Trophoblast cell (in vitro differentiated cells and primary cell): Measurements from ENCODE around the gene ERH.

Experiments
- DNase-seq, 2 donors: peaks; one replicate each; pipeline ENCODE4 v3.0.0-alpha.2; 2016
- H2AFZ ChIP-seq: 2 replicates; pipeline ENCODE4 v1.6.1; 2013; ENCODE audit warnings: low read length, moderate library complexity, mild to moderate bottlenecking; ENCODE audit not compliant: insufficient read depth, poor library complexity
- H2AK5ac ChIP-seq: 2 replicates; pipeline ENCODE4 v1.6.1; 2013; ENCODE audit warnings: mild to moderate bottlenecking, low read length
- H2BK120ac ChIP-seq: 2 replicates; pipeline ENCODE4 v1.6.1; 2013; ENCODE audit warnings: low read length, mild to moderate bottlenecking, moderate library complexity; ENCODE audit not compliant: insufficient read depth, poor library complexity
- H2BK12ac ChIP-seq: 2 replicates; pipeline ENCODE4 v1.6.1; 2013; ENCODE audit warnings: mild to moderate bottlenecking, low read length, moderate library complexity
- H2BK5ac ChIP-seq: 2 replicates; pipeline ENCODE4 v1.6.1; 2013; ENCODE audit warnings: low read length, low read depth, moderate library complexity, mild to moderate bottlenecking; ENCODE audit not compliant: poor library complexity
- H3K14ac ChIP-seq: 2 replicates; pipeline ENCODE4 v1.6.1; 2013; ENCODE audit warnings: mild to moderate bottlenecking, low read length
- H3K18ac ChIP-seq: 2 replicates; pipeline ENCODE4 v1.6.1; 2013; ENCODE audit warnings: mild to moderate bottlenecking, low read length
- H3K23ac ChIP-seq: 2 replicates; pipeline ENCODE4 v1.6.1; 2013; ENCODE audit warnings: low read length
- H3K27ac ChIP-seq: 2 replicates; pipeline ENCODE4 v1.5.1; 2013; ENCODE audit warnings: low read depth, mild to moderate bottlenecking, inconsistent platforms, low read length, moderate library complexity
- H3K27me3 ChIP-seq: 2 replicates; pipeline ENCODE4 v1.6.1; 2013; ENCODE audit warnings: inconsistent platforms, mild to moderate bottlenecking, low read length, moderate library complexity; ENCODE audit not compliant: insufficient read depth
- H3K36me3 ChIP-seq, 2 experiments: 1 replicate in 1 of 2; 2 replicates in 1 of 2; pipeline ENCODE4 v1.6.1; 2013; ENCODE audit warnings: low read length in 2 of 2, mild to moderate bottlenecking in 2 of 2, moderate library complexity in 1 of 2; ENCODE audit not compliant: insufficient read depth in 2 of 2, control insufficient read depth in 1 of 2
- H3K4ac ChIP-seq: 2 replicates; pipeline ENCODE4 v1.6.1; 2013; ENCODE audit warnings: low read depth, mild to moderate bottlenecking, low read length, moderate library complexity
- H3K4me1 ChIP-seq, 2 experiments: 1 replicate in 1 of 2; 2 replicates in 1 of 2; pipeline ENCODE4 v1.6.1; 2013; ENCODE audit warnings: low read length in 2 of 2, mild to moderate bottlenecking in 2 of 2, moderate library complexity in 1 of 2; ENCODE audit not compliant: insufficient read depth in 2 of 2, control insufficient read depth in 1 of 2
- H3K4me2 ChIP-seq: 2 replicates; pipeline ENCODE4 v1.6.1; 2013; ENCODE audit warnings: inconsistent platforms, mild to moderate bottlenecking, low read length, moderate library complexity
- H3K4me3 ChIP-seq: 2 replicates; pipeline ENCODE4 v1.5.1; 2013; ENCODE audit warnings: mild to moderate bottlenecking, low read depth, low read length, inconsistent platforms
- H3K79me1 ChIP-seq: one replicate; pipeline ENCODE4 v1.6.1; 2013; ENCODE audit warnings: low read length
- H3K79me2 ChIP-seq: 2 replicates; pipeline ENCODE4 v1.6.1; 2013; ENCODE audit warnings: low read length, mild to moderate bottlenecking; ENCODE audit not compliant: control insufficient read depth, insufficient read depth, poor library complexity
- H3K9ac ChIP-seq: 2 replicates; pipeline ENCODE4 v1.6.1; 2013; ENCODE audit warnings: mild to moderate bottlenecking, low read length
- H3K9me3 ChIP-seq: 2 replicates; pipeline ENCODE4 v1.6.1; 2013; ENCODE audit warnings: low read depth, mild to moderate bottlenecking, control low read depth, inconsistent platforms, low read length; ENCODE audit not compliant: insufficient read depth
- H4K12ac ChIP-seq: 2 replicates; pipeline ENCODE4 v1.6.1; 2013; ENCODE audit warnings: low read depth, mild to moderate bottlenecking, low read length, moderate library complexity
- H4K8ac ChIP-seq: 2 replicates; pipeline ENCODE4 v1.6.1; 2013; ENCODE audit warnings: low read depth, mild to moderate bottlenecking, low read length, moderate library complexity
- H4K91ac ChIP-seq: one replicate; pipeline ENCODE4 v1.6.1; 2013; ENCODE audit warnings: low read depth, mild to moderate bottlenecking, low read length, moderate library complexity
- WGBS: extraction: QIAGEN DNeasy Blood & Tissue Kit; methylation state at CpG from one replicate; pipeline ENCODE4 v1.1.7; 2013; ENCODE audit warnings: missing lambda C conversion rate; ENCODE audit not compliant: insufficient read length, insufficient coverage; ENCODE audit errors: extremely low coverage; 5-methylcytosine and 5-hydroxymethylcytosine counted together

ERH gene

GRCh38 chr14:69375182-69375581, 22.9 kb downstream of the ERH start:
- no peak overlapping the region for H3K4me3 ChIP-seq
- no peak overlapping the region for H3K4me2 ChIP-seq
- no peak overlapping the region for H2BK120ac ChIP-seq
- no peak overlapping the region for H4K12ac ChIP-seq
- H2BK12ac ChIP-seq, result no peak overlapping the region
- H3K23ac ChIP-seq, result no peak overlapping the region
- no peaks in the 10 kb centered on the region for H3K79me2 ChIP-seq
- H4K8ac ChIP-seq, result no peak overlapping the region
- no peak for DNase-seq
- no peaks in the 10 kb centered on the region for H3K9me3 ChIP-seq
- H3K27me3 ChIP-seq, result no peaks in the 10 kb centered on the region
- no peak overlapping the region for H3K4ac ChIP-seq
- no peak overlapping the region for H3K14ac ChIP-seq
- H2AK5ac ChIP-seq, result no peak overlapping the region
- peaks cover 0 to 12% of the 10 kb centered on the region in 2 experiments for H3K36me3 ChIP-seq
- no peak overlapping the region for H4K91ac ChIP-seq
- H3K4me1 ChIP-seq, result no peaks in the 10 kb centered on the region
- no peak overlapping the region for H3K27ac ChIP-seq
- H2BK5ac ChIP-seq, result no peak overlapping the region
- no peak overlapping the region for H3K18ac ChIP-seq
- WGBS, result no CpG with 5 or more reads among the region's 3 CpGs
- H3K9ac ChIP-seq, result no peak overlapping the region
- no peaks in the 10 kb centered on the region for H3K79me1 ChIP-seq
- H2AFZ ChIP-seq, result no peak overlapping the region

DNA sequence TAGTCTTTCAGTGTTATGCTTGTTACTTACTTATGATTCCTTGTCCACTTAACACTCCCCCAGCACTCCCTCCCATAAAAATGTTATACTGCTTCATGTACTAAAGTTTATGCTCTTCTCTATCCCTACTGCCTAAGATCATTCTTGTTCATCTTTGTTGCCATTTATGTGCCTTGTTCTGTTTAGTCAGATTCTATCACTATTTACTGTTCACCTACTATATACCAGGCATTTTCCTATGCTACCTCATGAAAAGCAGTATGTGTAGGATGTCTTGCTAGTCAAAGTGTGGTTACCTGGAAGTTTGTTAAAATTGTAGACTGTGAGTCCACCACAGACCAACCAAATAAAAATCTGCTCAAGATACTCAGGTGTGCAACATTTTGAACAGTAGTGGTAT, 23.9 kb downstream of the ERH start:
- Histone ChIP-seq H3K27me3 (no peaks in the 10 kb centered on the region), H2BK5ac (no peak overlapping the region), H4K91ac (no peak overlapping the region), H3K4me2 (no peak overlapping the region), H3K23ac (no peak overlapping the region), H3K18ac (no peak overlapping the region), H3K4ac (no peak overlapping the region), H3K79me1 (no peaks in the 10 kb centered on the region), H3K14ac (no peak overlapping the region), H2BK120ac (no peak overlapping the region), H4K8ac (no peak overlapping the region), H3K9ac (no peak overlapping the region), H3K36me3 (peaks cover 0 to 12% of the 10 kb centered on the region in 2 experiments), H3K4me3 (no peak overlapping the region), H3K79me2 (no peaks in the 10 kb centered on the region), H3K27ac (no peak overlapping the region), H3K9me3 (no peaks in the 10 kb centered on the region), H3K4me1 (no peaks in the 10 kb centered on the region), H4K12ac (no peak overlapping the region), H2AFZ (no peak overlapping the region), H2BK12ac (no peak overlapping the region), H2AK5ac (no peak overlapping the region)
- no peak for DNase-seq

DNA sequence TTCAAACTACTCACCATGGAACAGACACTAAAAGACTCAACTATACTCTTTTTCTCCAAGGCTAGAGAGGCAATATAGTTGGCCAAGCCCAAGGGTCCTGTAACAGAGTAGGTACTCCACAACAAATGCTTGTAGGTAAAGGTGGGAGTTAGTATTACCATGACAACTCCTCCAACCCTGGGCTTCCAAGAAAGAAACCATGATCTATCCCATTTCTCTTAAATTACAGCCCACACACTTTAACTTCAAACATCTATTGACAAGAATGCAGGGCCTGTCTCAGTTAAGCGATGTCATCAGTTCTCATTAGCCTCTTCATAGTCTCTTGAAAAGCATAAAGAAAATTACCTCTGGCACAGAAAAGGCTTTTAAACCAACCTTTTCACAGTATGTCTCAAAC, 25.0 kb downstream of the ERH start:
- Histone ChIP-seq H4K8ac (no peak overlapping the region), H3K36me3 (peaks cover 0 to 10% of the 10 kb centered on the region in 2 experiments), H3K14ac (no peak overlapping the region), H3K4me1 (no peaks in the 10 kb centered on the region), H3K27ac (no peak overlapping the region), H3K4ac (no peak overlapping the region), H3K4me3 (no peak overlapping the region), H3K18ac (no peak overlapping the region), H2BK120ac (no peak overlapping the region), H3K79me2 (no peaks in the 10 kb centered on the region), H3K9ac (no peak overlapping the region), H2BK5ac (no peak overlapping the region), H4K12ac (no peak overlapping the region), H4K91ac (no peak overlapping the region), H3K9me3 (no peaks in the 10 kb centered on the region), H2AFZ (no peak overlapping the region), H2BK12ac (no peak overlapping the region), H3K23ac (no peak overlapping the region), H3K4me2 (no peak overlapping the region), H3K79me1 (no peaks in the 10 kb centered on the region), H2AK5ac (no peak overlapping the region), H3K27me3 (no peaks in the 10 kb centered on the region)
- WGBS, result no CpG with 5 or more reads among the region's 1 CpG
- no peak for DNase-seq

GRCh38 chr14:69372146-69372545, 26.0 kb downstream of the ERH start:
- H3K27me3 ChIP-seq, result no peaks in the 10 kb centered on the region
- H3K79me2 ChIP-seq, result no peaks in the 10 kb centered on the region
- no peaks in the 10 kb centered on the region for H3K79me1 ChIP-seq
- no peaks in the 10 kb centered on the region for H3K9me3 ChIP-seq
- no peak overlapping the region for H3K27ac ChIP-seq
- no peak overlapping the region for H2BK12ac ChIP-seq
- no peak overlapping the region for H4K12ac ChIP-seq
- no peak overlapping the region for H2AK5ac ChIP-seq
- H3K18ac ChIP-seq, result no peak overlapping the region
- no CpG with 5 or more reads among the region's 3 CpGs for WGBS
- H4K8ac ChIP-seq, result no peak overlapping the region
- no peak overlapping the region for H3K23ac ChIP-seq
- H3K4me3 ChIP-seq, result no peak overlapping the region
- peaks cover 0 to 10% of the 10 kb centered on the region in 2 experiments for H3K36me3 ChIP-seq
- H4K91ac ChIP-seq, result no peak overlapping the region
- no peak overlapping the region for H2AFZ ChIP-seq
- no peak overlapping the region for H3K9ac ChIP-seq
- H3K14ac ChIP-seq, result no peak overlapping the region
- H2BK5ac ChIP-seq, result no peak overlapping the region
- no peak overlapping the region for H3K4ac ChIP-seq
- no peak for DNase-seq
- H3K4me1 ChIP-seq, result no peaks in the 10 kb centered on the region
- H2BK120ac ChIP-seq, result no peak overlapping the region
- no peak overlapping the region for H3K4me2 ChIP-seq
